Subcutaneous adipose tissue (tissue), 4 donors: Measurements from ENCODE around the gene GPC5. TPM values are rescaled to one million over a fixed set of nuclear protein-coding genes. Genes with fewer than 3 reads are reported as not detected.

Source experiments
- CTCF ChIP-seq: fragments of 450-650 bp; IDR thresholded peaks from one replicate; pipeline ENCODE4 v1.5.1; 2016; ENCODE audit warnings: low read depth, mild to moderate bottlenecking, control low read depth, antibody characterized with exemption, moderate library complexity
- total RNA-seq, 4 donors: library from RNA; depleted of rRNA; stranded (reverse); fragments of >200 nt; gene quantifications; one replicate each; pipeline ENCODE4 v1.1.0, GENCODE V29; 2016

Gene GPC5
- total RNA-seq, 4 donors from 2014 or later: 0.16 to 0.44 TPM; not detected in 2

- no peak for TF ChIP-seq CTCF
These were observed 465.3 kb downstream of the GPC5 start for GRCh38 chr13:91863699-91864098.

- TF ChIP-seq CTCF: no peak
These were observed 469.9 kb downstream of the GPC5 start for GRCh38 chr13:91868351-91868750.

GRCh38 chr13:91878491-91878890, 480.1 kb downstream of the GPC5 start:
- TF ChIP-seq CTCF: no peak

- TF ChIP-seq CTCF: no peak
These were observed 480.9 kb downstream of the GPC5 start for GRCh38 chr13:91879360-91879759.

GRCh38 chr13:91882918-91883317, 484.5 kb downstream of the GPC5 start:
- TF ChIP-seq CTCF: no peak

GRCh38 chr13:91889641-91890040, 491.2 kb downstream of the GPC5 start:
- TF ChIP-seq CTCF: no peak

GRCh38 chr13:91891141-91891540, 492.7 kb downstream of the GPC5 start:
- TF ChIP-seq CTCF: no peak

- no peak for TF ChIP-seq CTCF
These were observed 494.6 kb downstream of the GPC5 start for GRCh38 chr13:91893040-91893439.
